GM18520 (cell line): Measurements from ENCODE around the gene TSPAN31.

Experiments used
- ATAC-seq: cut with Tn5 transposase; IDR thresholded peaks from one replicate; pipeline ENCODE4 v1.9.1; 2021; ENCODE audit not compliant: unreplicated experiment

TSPAN31 gene

DNA sequence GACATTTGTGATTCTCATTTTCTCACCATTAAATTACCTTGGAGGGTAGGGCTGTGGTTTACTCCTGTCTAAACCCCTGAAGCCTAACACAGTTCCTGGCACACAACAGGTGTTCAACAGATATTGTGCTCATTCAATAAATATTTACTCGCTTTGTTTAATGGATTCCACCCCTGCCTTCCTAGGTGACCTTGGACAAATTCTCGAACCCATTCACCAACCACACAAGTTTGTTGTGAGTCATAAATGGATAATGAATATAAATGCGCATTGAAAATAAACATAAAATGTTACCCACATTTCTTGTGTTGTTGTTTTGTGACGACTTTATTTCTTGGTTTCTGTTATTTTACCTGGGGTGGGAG is 37.4 kb downstream of the TSPAN31 start:
- ATAC-seq: no peak

DNA sequence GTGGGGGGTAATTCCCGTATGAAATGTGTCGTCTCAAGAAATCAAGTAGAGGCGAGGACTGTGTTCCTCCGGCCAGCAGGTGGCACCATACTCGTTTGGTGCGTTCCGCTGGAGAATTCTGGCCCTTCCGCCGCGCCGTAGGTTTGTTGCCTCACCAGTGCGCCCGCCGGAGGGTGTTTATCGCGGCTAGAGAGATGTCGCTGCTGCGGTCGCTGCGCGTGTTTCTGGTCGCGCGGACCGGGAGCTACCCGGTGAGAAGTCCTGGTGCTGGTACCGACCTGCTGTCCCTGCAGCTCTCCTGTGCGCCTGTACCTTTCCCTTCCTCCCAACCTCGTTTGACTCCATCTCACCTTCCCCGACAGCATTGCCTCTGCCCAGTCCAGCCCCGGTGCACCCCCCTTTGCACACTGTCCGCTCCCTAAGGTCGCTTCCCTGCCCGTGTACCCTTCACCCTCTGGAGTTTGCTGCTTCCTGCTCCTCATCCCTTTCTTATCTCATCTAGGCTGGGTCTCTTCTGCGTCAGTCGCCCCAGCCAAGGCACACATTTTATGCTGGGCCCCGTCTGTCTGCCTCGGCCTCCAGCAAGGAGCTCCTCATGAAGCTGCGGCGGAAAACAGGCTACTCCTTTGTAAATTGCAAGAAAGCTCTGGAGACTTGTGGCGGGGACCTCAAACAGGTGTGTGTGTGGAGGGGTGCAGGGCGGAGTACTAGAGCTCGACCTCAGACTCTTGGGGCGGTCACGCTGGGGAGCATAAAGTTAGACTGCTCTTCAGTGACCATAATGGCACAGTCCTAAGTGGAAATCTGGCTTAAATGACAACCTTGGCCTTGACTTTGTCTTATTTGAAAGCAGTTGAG is 38.0 kb downstream of the TSPAN31 start, which contains the start of gene TSFM:
TSS of gene TSFM (plus strand) at position 180 of the 858 bp plus-strand sequence. CDS start at position 195, 15 bp downstream.
- peak; percentile 85 for ATAC-seq

DNA sequence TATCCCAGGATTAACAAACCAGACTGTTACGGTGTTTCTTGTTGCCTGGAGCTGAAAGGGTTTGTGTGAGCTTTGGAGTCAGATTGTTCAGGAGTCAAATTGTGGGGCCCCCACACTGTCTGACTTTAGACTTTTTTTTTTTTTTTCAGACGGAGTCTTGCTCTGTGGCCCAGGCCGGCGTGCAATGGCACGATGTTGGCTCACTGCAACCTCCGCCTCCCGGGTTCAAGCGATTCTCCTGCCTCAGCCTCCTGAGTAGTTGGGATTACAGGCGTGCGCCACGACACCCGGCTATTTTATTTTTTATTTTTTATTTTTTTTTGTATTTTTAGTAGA is 38.6 kb downstream of the TSPAN31 start:
- no peak for ATAC-seq

DNA sequence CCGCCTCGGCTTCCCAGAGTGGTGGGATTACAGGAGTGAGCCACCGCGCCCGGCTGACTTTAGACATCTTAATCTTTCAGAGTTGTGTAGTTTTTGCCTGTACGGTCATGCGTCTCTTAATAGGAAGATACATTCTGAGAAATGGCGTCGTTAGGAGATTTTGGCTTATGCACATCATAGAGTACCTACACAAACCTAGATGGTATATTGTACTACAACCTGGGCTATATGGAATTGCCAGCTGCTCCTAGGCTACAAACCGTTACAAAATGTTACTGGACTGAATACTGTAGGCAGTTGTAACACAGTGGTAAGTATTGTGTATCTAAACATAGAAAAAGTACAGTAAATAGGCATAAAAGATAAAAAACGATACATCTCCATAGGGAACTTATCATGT is 39.0 kb downstream of the TSPAN31 start:
- no peak for ATAC-seq

DNA sequence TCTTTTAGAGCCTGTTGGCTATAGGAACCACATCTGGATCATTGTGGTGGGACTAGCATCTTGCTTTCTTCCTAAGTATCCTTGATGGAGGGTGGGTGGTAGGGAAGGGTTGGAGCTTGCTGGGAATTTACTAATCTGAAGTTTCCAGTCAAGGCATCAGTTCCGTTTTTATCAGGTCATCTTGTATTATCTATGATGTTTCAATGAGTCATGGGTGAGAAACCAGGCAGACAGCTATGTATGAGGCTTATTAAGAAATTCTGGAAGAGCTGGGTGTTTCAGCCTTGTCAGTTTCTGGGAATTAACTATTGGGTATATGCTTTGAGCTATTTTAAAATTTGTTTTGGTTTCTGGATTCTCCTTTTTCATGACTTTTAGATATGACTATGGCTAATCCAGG is 49.1 kb downstream of the TSPAN31 start:
- no peak for ATAC-seq

DNA sequence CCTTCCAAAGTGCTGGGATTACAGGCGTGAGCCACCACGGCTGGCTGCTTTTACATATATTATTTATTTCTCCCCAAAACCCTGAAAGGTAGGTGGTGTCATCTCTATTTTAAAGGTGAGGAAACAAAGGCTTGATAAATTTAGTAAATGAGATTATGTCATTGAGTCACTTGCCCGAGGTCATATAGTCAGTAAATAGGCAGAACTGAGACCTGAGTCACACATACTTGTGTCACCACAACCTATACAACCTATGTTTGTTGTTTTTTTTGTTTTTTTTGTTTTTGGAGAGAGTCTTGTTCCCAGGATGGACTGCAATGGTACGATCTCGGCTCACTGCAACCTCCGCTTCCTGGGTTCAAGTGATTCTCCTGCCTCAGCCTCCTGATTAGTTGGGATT is 50.5 kb downstream of the TSPAN31 start:
- no peak for ATAC-seq

DNA sequence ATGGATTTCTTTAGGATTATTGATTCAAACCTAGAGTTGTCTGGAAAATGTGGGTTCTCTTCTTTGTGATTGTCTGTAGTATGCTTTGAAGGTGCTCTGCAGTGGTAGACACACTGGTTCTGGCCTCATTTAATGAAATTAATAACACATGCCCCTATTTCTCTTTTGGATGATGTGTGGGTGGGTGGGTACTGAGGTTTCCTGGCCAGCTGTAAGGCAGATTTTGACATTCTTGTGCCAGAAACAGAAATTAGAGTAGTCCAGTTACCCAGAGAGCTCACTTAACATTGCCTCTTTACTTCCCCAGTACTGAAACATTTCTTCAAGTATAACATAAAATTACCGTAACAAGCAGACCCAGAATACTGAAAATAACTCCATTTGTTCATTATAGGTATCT is 52.2 kb downstream of the TSPAN31 start:
- ATAC-seq: no peak

DNA sequence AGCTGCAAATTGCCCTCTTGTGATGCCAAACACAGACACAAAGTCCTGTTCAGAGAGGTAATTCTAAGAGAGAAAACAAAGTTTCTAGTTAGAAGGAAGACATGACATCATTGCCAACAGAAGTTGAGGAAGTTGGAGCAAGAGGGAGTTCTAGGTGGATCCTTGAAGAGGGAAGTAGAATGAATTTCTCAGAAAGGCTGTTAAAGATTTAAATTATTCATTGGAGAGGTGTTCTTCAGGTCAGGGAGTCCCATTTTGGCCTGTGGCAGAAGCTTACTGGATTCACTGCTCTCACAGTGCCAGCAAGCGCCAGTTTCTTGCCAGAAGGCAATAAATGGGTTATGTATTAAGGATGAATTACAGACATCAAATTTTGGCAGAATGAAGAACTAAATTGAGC is 53.1 kb downstream of the TSPAN31 start:
- no peak for ATAC-seq
